GM19467 (cell line): ENCODE data around the gene HASPIN.

Source experiments
- ATAC-seq: cut with Tn5 transposase; IDR thresholded peaks from one replicate; pipeline ENCODE4 v1.9.1; 2021; ENCODE audit warnings: mild to moderate bottlenecking, moderate library complexity; ENCODE audit not compliant: unreplicated experiment

HASPIN gene

DNA sequence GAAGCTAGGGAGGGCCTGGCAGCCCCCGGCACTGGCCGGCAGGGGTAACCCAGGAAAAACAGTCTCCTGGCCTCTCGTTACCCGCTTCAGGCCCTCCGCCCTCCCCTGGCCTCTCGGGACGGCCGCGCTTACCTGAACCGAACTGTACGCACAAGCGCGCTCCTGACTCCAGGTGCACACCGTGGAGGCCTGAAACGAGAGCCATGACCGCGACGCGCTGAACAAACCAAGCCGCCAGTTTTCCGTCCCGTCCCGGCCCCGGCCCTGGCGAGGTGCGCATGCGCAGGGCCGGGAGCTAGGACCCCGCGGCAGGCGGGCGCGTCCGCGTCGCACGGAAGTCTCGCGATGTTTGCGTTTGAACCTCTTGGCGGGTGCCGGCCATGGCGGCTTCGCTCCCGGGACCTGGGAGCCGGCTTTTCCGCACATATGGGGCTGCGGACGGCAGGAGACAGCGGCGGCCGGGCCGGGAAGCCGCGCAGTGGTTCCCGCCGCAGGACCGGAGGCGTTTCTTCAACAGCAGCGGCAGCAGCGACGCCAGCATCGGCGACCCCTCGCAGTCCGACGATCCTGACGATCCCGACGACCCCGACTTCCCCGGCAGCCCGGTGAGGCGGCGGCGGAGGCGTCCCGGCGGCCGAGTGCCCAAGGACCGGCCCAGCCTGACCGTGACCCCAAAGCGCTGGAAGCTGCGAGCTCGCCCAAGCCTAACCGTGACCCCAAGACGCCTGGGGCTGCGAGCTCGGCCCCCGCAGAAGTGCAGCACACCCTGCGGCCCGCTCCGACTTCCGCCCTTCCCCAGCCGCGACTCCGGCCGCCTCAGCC, at the start of gene HASPIN:
TSS of gene HASPIN (plus strand) at position 348 of the 822 bp plus-strand sequence. CDS start at position 381, 33 bp downstream.
- ATAC-seq: peak; percentile 76

DNA sequence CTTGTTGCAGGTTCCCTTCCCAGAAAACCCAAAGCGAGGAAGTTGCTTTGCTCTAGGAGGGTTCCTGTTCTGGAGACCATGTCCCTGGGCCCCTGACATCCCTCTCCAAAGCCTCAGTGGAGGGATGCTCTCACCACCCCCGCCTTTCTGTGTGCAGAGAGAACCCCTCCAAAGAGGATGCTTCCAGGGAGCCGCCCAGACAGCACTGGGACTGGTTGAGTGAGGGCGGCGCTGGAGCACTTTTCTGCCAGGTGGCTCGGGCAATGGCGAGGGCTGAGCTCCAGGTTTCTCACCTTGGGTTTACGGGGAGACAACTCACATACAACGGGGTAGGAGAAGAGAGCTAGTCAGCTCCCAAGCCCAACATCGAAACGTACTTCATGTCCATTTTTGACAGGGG, 47.8 kb upstream of the HASPIN start:
- no peak for ATAC-seq

DNA sequence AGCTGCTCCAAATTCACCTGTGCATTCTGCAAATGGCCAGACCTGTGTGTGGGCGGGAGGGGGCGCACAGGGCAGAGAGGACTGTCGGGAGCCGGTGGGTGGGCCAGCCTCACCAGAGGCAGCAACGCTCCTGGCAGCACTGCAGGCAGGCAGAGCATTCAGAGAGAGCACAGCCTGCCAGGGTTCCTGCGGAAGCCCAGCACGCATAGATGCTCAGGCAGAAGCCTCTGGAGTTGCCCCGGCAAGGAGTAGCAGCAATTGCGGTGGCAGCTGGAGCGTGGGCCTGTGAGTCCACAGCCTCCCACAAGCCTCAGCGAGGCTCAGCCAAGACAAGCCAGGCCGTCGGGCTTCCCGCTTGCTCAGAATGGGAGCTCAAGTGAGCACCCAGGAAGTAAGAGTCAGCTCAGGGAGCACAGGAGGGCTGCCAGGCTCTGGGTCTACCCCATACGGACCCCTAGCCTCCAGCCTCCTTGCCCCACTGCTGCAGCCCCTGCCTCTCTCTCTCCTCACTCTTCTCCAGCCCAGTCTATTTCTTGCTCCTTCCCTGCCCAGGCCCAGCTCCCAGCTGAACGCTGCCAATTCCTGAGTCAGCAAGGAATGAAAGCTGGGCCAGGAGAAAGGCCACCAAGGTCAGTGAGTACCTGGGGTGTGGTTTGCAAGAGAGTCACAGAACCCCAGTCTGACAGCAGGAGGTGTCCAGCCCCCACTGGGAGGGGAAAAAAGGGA, 45.4 kb upstream of the HASPIN start:
- no peak for ATAC-seq

DNA sequence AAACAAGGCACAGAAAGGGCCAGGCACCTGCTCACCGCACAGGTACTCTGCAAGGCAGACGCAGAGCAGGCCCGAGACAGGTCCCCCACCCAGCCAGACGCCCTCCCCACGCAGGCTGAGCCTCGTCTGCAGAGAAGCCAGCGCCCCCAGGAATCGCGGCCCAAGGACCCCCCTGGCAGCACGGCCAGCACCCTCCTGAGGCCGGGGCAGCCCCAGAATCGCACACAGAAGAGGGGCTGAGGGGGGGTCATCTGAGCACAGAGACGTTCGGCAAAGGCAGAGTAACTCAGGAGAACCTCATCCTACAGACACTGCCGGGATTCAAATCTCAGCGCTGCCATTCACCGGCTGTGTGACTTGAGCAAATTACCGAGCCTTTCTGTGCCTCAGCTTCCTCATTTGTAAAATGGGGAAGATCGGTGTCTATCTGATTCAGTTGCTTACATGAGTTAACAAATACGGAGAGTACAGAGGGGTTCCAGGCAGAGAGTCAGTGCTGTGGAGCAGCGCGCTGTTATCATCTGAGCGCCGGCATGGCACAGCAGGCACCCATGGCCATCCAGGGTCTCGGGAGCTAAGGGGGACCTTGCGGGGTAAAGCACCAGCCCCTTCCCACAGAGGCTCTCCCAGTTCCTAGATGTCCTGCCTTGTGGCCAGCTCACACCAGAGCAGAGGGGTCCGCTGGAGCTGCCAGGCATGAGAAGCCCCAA, 44.7 kb upstream of the HASPIN start:
- ATAC-seq: no peak

DNA sequence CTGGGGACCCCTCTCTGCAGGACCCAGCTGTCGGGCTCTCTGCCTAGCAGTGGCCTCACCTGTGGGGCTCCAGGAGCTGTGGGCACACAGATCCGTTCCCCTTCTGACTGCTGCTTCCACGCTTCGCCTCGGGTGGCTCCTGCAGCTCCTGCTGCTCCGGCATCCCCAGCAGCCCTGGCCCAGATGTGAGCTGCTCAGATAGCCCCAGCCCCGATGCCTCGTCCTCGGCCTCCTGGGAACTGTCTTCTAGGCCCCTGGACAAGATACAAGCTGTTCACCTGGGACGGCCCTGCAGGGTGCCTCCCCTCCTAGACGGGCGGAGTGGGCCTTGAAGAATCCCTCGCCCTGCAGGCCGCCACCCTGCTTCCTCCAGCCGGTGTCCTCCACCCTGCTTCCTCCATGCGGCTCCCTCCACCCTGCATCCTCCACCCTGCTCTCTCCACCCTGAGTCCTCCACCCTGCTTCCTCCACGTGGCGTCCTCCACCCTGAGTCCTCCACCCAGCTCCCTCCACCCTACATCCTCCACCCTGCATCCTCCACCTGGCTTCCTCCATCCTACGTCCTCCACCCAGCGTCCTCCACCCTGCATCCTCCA, 44.1 kb upstream of the HASPIN start:
- no peak for ATAC-seq

DNA sequence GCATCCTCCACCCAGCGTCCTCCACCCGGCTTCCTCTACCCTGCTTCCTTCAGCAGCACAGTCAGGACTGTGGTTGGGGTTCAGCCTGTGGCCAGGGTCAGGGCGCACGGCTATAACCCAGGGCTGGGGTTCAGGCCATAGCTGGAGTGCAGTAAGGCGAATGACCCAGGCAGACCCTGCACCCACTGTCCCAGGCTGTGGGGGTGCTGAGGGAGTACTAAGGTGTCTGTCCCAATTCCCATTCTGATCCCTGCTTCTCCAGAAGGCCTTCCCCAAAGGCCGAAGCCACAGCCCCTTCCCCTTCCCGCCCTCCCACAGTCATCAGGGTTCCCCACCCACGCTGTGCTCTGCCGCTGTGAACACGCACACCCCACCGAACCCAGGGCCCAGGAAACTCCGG, 42.6 kb upstream of the HASPIN start:
- ATAC-seq: no peak

DNA sequence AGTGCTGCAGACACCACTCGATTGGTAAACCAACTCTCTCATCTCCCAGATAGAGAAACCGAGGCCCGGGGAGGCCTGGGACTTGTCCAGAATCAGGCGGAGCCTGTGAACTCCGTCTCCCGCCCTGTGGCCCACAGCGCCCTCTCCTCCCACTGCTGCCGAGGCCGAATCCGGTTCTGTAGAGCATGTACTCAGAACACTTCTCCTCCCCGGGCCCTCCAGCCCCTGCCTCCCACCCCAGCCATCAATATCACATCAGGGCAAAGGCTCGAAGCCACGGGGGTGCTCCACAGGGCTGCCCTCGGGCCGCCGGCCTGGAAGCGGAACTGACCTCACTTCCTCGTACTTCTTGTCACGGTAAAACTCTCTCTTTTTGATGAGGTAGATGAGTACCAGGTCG, 42.1 kb upstream of the HASPIN start:
- no peak for ATAC-seq

DNA sequence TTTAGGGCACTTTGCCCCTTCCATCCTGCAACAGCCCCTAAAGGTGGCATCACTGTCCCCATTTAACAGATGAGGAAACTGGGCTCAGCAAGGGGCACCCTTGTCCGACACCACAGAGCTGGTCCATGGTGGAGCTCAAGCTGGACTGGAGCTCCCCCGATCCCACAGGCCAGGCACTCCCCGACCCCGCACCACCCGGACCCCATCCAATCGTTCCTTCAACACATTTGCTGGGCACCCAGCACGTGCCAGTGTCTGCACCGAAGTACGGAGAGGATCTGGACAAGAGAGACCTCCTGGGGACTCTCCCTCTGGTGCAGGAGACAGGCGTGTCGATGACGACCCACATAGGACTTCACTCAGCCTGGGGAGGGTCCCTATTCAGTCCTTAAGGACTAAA, 41.7 kb upstream of the HASPIN start:
- no peak for ATAC-seq

DNA sequence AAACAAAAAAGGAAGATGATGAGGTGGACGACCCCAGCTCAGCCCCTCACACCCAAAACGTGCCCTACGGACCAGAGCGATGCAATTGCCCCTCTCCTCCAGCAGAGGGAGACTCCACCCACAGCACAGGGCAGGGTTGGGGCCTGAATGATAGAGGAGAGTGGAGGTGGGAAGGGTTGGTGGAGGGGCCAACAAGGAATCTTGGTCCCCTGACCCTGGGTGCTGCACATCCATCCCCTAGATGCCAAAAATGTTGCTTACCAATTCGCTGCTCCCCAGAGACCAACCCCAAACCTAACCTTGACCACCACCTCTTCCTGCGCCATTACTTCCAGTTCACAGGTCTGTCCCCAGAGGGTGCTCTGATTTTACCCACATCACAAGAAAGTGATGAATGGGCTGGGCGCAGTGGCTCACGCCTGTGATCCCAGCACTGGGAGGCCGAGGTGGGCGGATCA, 40.6 kb upstream of the HASPIN start:
- ATAC-seq: no peak

DNA sequence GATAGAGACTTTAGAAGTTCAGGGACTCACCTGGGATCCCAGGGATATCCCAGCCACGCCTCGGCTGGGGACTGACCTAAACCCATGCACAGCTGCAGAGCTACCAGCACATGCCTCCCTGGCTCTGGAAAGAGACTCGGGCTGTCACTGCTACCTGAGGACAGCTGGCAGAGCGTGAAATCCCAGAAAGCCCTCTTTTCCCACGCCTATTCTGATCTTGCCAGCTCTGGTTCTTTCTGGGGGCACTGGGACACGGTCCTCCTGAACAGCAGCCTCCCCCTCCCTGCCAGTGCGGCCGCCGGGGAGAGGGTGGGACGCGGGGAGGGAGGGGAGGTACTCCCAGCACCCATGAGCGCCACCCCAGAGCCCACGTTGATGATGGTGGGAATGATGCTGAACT, 38.5 kb upstream of the HASPIN start:
- no peak for ATAC-seq

DNA sequence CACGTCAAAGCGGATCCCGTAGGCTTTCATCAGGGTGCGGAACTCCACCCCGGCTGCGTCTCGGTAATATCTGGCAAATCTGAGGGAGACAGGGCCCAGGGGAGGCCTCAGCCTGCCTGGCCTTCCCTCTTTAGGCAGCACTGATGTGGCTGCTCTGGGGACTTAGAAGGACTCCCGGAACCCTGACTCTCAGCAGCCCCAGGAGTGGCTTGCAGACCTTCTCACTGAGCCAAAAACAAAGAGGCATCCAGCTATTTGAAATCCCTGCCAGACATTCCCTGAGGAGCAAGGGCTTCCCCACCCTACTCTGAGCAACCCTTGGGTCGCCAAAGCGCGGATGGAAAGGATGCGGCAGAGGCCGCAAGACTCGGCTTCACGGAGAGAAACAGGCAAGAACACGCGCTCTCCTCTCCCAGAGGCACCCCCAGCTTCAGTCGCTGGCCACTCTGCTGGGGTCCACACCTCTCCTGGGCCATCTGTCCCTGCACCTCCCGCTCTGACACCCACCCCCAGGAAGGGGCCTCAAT, 35.6 kb upstream of the HASPIN start:
- ATAC-seq: no peak

DNA sequence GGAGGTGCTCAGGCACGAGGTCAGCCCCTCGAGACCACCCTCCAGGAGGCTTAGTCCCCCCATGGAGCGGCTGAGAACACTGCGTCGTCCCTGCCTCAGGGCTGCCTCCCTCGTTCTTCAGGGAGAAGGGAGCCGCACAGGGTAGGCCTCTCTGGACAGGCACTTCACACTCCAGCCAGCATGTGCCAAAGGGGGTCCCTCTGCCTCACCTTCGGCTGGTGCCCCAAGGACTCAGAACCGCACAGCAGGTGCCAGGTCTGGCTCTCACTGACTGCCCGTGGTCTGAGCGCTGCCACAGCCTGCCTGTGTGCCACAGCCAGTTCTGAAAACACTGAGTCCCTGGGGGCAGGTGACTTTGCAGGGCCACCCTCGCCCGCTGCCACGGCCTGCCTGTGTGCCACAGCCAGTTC, 34.8 kb upstream of the HASPIN start:
- no peak for ATAC-seq

DNA sequence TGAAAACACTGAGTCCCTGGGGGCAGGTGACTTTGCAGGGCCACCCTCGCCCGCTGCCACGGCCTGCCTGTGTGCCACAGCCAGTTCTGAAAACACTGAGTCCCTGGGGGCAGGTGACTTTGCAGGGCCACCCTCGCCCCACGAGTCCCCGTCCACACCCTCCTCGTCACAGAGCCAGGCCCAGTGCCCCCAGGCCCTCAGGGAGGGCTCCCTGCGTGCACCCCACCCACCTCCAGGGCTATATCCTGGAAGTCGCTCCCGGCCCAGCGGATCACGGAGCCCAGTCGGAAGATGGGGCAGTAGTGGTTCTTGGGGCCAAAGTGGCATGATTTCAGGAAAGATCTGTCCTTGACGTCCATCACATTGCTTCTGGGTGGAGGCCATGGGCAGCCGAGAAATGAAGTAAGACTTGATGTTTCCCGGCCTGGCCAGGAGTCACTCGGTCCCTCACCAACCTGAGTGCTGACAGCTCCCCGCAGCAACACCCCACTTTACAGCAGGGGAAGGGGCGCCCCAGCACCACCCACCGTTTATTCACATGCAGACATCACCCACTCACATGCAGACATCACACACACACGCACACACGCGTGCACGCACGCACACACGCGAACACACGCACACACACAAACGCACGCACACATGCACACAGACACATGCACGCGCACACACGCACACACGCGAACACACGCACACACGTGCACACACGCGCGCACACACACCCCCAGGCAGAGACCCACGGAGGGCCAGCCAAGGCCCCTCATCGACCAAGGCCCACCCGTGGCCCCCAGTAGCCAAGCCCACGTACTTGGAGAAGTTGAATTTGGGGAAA, 34.2 kb upstream of the HASPIN start:
- ATAC-seq: no peak

DNA sequence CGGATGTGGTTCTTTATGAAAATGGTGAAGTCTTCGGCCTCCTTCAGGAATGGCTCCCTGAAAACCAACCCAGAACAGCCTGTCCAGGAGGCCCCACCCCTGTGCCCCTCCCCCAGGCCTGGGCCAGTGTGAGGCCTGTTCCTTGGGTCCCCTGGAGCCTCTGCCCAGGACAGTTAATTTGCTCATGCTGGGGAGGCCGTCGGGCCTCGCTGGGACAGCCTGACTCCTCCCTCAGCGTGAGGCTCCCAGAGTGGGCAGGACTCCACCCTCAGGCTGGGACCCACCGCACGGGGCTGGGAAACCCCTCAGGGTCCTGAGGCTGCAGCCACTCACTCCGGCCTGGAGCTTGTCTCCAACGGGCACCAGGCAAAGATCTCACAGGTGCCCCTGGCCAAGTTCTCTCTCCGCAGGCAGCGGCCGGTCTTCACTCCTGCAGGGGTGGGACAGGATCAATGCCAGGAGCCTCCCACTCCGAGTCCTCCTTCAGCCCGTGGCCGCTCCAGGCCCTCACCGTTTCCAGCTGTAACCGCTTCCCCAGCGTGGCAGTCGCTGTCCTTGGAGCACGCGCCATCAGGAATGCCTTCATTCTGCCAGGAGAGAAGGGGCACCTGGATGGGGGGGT, 33.5 kb upstream of the HASPIN start:
- ATAC-seq: no peak

DNA sequence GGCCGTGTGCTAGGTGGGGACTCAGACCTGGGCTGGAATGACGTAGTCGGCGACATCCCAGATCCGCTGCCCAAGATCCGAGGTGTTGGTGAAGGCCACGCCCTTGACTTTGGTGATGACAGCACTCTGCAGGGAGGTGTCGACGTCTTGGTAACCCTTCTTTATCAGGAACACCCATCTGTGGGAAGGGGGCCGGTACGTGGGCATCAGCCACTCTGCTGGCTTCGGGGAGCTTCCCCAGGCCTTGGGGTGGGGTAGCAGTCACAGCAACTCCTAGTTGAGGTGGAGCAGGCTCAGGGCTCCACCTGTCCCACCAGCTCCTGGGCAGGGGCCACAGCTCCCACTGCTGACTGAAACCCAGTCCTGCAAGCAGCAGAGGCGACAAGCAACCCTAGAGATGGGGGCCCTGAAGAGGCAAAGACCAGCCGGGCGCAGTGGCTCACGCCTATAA, 32.1 kb upstream of the HASPIN start:
- ATAC-seq: no peak

DNA sequence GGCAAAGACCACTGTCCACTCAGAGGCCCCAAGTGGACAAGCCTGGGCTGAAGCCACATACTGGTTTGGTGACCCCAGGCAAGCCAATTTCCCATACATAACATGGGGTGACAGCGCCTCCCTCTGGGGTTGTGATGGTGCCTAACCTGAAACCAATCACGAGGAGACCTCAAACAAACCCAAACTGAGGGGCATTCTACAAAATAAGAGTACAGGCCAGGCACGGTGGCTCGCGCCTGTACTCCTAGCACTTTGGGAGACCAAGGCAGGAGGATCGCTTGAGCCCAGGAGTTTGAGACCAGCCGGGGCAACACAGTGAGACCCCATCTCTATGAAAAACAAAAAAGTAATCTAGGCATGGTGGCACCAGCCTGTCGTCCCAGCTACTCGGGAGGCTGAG, 31.4 kb upstream of the HASPIN start:
- ATAC-seq: no peak

DNA sequence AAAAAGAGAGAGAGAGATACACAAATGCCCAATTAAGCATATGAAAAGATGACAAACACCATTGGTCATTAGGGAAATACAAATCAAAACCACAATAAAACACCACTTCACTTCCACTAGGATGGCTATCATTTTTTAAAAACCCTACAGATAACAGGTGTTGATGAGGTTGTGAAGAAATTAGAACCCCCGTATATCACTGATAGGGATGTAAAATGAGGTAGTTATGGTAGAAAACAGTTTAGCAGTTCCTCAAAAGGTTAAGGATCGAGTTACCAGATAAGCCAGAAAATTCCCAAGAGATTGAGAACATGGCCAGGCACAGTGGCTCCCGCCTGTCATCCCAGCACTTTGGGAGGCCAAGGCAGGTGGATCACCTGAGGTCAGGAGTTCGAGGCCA, 30.6 kb upstream of the HASPIN start:
- ATAC-seq: no peak

DNA sequence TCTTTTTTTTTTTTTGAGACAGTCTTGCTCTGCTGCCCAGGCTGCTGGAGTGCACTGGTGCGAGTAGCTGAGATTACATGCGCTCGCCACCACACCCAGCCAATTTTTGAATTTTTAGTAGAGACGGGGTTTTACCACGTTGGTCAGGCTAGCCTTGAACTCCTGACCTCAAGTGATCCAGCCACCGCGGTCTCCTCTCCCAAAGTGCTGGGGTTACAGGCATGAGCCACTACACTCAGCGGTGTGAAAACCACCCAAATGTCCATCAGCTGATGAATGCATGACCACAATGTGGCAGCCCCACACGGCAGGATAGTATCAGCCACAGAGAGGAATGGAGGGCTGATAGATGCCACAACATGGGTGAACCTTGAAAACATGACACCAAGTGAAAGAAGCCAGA, 29.9 kb upstream of the HASPIN start:
- no peak for ATAC-seq

DNA sequence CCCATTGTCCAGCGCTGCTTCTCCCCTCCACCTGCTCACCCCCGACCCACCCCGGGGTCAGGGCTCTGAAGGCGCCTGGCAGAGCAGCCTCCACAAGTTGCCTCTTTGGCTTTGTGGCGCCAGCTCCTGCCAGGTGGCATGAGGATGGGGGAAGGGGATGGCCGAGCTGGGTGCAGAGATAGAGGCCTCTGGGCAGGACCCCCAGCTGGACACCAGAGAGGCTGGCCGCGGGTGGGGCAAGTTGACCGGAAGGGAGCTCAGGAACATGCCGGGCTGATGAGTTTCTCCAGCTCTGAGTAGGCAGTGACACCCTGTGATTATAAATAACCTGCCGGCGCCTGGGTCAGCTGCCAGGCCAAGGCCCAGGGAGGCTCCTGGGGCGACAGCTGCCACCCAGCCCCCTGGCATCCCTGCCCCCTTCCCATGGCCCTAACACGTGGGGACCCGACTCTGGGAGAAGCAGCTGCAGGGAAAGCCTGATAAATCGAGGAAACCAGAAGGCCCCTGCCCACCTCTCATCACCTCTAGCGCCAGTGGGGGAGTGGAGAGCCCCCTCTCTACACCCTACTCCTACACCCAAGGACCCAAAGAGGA, 28.5 kb upstream of the HASPIN start:
- ATAC-seq: no peak
